CD8-positive, alpha-beta memory T cell (primary cell): Measurements from ENCODE around the gene FHIT. TPM values are rescaled to one million over a fixed set of nuclear protein-coding genes. Genes with fewer than 3 reads are reported as not detected.
A peak's percentile ranks its signal among the peaks of the same experiment; 100 is the strongest.

ENCODE experiments used
- CTCF ChIA-PET: fragments of 350-600 bp; sonication (Branson Sonifier 250); formaldehyde crosslinking; loops from one replicate; lab custom pipeline; 2021; ENCODE audit warnings: antibody characterized with exemption; lab: Charles Lee
- POLR2A ChIA-PET: fragments of 350-600 bp; sonication (Branson Sonifier 250); formaldehyde crosslinking; loops from one replicate; lab custom pipeline; 2021; ENCODE audit warnings: antibody characterized with exemption; lab: Charles Lee
- DNase-seq, 5 donors: peaks; one replicate each; pipeline versions ENCODE4 v3.0.0 to v3.0.0-alpha.2; 2020 to 2022; ENCODE audit warnings: mixed read lengths in 1 of 5
- H3K27ac ChIP-seq: one replicate; pipeline ENCODE4 v1.7.0; 2013; ENCODE audit warnings: low read depth, mild to moderate bottlenecking, low read length, moderate library complexity
- H3K27me3 ChIP-seq: 2 replicates; pipeline ENCODE4 v1.7.0; 2013; ENCODE audit warnings: low read length, mild to moderate bottlenecking; ENCODE audit not compliant: insufficient read depth, poor library complexity, severe bottlenecking
- H3K36me3 ChIP-seq: 2 replicates; pipeline ENCODE4 v1.7.0; 2013; ENCODE audit warnings: mild to moderate bottlenecking, low read length, moderate library complexity; ENCODE audit not compliant: insufficient read depth
- H3K4me1 ChIP-seq: 2 replicates; pipeline ENCODE4 v1.7.0; 2013; ENCODE audit warnings: mild to moderate bottlenecking, low read length, moderate library complexity; ENCODE audit not compliant: insufficient read depth
- H3K4me3 ChIP-seq: 2 replicates; pipeline ENCODE4 v1.7.0; 2013; ENCODE audit warnings: mild to moderate bottlenecking, low read length
- H3K9me3 ChIP-seq: 2 replicates; pipeline ENCODE4 v1.7.0; 2013; ENCODE audit warnings: mild to moderate bottlenecking, low read length
- H3K27ac Mint-ChIP-seq, 8 donors: one replicate each; pipeline ENCODE4 v1.8.0; 2020 to 2021; ENCODE audit warnings: mixed read lengths in 8 of 8, mild to moderate bottlenecking in 6 of 8, inconsistent platforms in 3 of 8, moderate library complexity in 3 of 8
- H3K27me3 Mint-ChIP-seq, 2 donors: one replicate each; pipeline ENCODE4 v1.8.0; 2020 to 2021; ENCODE audit warnings: mixed read lengths in 2 of 2, mild to moderate bottlenecking in 1 of 2, moderate library complexity in 1 of 2
- H3K36me3 Mint-ChIP-seq, 3 donors: one replicate each; pipeline ENCODE4 v1.8.0; 2020 to 2021; ENCODE audit warnings: mixed read lengths in 3 of 3, inconsistent platforms in 1 of 3, mild to moderate bottlenecking in 1 of 3
- H3K4me1 Mint-ChIP-seq, 3 donors: one replicate each; pipeline ENCODE4 v1.8.0; 2020 to 2021; ENCODE audit warnings: mixed read lengths in 3 of 3, inconsistent platforms in 1 of 3, mild to moderate bottlenecking in 1 of 3
- H3K4me3 Mint-ChIP-seq, 7 donors: one replicate each; pipeline ENCODE4 v1.8.0; 2020 to 2021; ENCODE audit warnings: mixed read lengths in 7 of 7, mild to moderate bottlenecking in 6 of 7, moderate library complexity in 4 of 7, inconsistent platforms in 2 of 7
- H3K9me3 Mint-ChIP-seq, 5 donors: one replicate each; pipeline ENCODE4 v1.8.0; 2020 to 2022; ENCODE audit warnings: mixed read lengths in 5 of 5, mild to moderate bottlenecking in 3 of 5, moderate library complexity in 2 of 5, inconsistent platforms in 1 of 5
- polyA plus RNA-seq: library from polyadenylated mRNA; unstranded; fragments of 300-500 nt; fragmentation: Illumina TruSeq; gene quantifications from one replicate; pipeline ENCODE4 v1.2.3, GENCODE V29; 2021
- total RNA-seq, 2 experiments: library from RNA; stranded (reverse); gene quantifications; one replicate each; pipeline ENCODE4 v1.2.3, GENCODE V29; 2021

The FHIT gene
- total and polyA plus RNA-seq, 3 experiments from 2014 or later = 4.1 to 7.4 (median 4.2) TPM

- H3K27ac Mint-ChIP-seq = no peak overlapping the region
- H3K27me3 Mint-ChIP-seq = no peaks in the 10 kb centered on the region
Measured at GRCh38 chr3:60758831-60759230, 492.4 kb downstream of the FHIT start.

DNA sequence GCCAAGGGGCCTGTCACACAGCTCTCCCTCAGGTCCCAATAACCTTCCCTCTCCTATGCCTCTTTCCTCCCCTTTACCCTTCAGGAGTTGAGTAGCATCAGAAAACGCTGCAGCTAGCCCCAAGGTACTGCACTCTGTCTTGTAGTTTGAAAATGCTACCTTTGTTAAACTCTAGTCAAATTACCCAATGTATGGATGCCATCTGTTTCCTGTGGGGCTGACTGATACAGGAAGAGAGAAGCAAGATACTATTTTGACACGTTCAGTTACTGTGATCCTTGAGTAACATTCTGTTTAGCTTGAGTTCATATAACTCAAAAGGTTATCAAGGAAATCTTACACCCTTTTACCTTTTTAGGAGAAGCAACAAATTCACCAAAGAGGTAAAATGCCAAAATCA is 493.1 kb downstream of the FHIT start:
- DNase-seq = no peak
- Mint-ChIP-seq H3K9me3 (peaks cover 0 to 8% (median 0%) of the 10 kb centered on the region in 5 donors), H3K4me1 (no peaks in the 10 kb centered on the region), H3K27me3 (no peaks in the 10 kb centered on the region), H3K27ac (no peak overlapping the region), H3K36me3 (no peaks in the 10 kb centered on the region), H3K4me3 (no peak overlapping the region)
- Histone ChIP-seq H3K27ac (no peak overlapping the region), H3K36me3 (no peaks in the 10 kb centered on the region), H3K4me1 (no peaks in the 10 kb centered on the region), H3K9me3 (no peaks in the 10 kb centered on the region), H3K4me3 (no peak overlapping the region), H3K27me3 (no peaks in the 10 kb centered on the region)
- CTCF ChIA-PET = no interaction called here
- POLR2A ChIA-PET = no interaction called here

More at GRCh38 chr3:60758831-60759230, 492.4 kb downstream of the FHIT start:
- no peaks in the 10 kb centered on the region for H3K36me3 Mint-ChIP-seq
- ChIA-PET CTCF (no interaction called here), POLR2A (no interaction called here)
- no peak overlapping the region for H3K4me3 Mint-ChIP-seq
- no peaks in the 10 kb centered on the region for H3K4me1 Mint-ChIP-seq
- Histone ChIP-seq H3K27ac (no peak overlapping the region), H3K9me3 (no peaks in the 10 kb centered on the region), H3K4me1 (no peaks in the 10 kb centered on the region), H3K27me3 (no peaks in the 10 kb centered on the region), H3K4me3 (no peak overlapping the region), H3K36me3 (no peaks in the 10 kb centered on the region)
- no peak for DNase-seq
- H3K9me3 Mint-ChIP-seq = peaks cover 0 to 8% (median 0%) of the 10 kb centered on the region in 5 donors

GRCh38 chr3:60757724-60758123 is 493.5 kb downstream of the FHIT start:
- CTCF ChIA-PET = no interaction called here

GRCh38 chr3:60756241-60757030 is 494.8 kb downstream of the FHIT start:
- Mint-ChIP-seq H3K4me1 (no peaks in the 10 kb centered on the region), H3K27ac (no peak overlapping the region), H3K4me3 (no peak overlapping the region), H3K36me3 (no peaks in the 10 kb centered on the region), H3K27me3 (no peaks in the 10 kb centered on the region), H3K9me3 (peaks cover 0 to 11% (median under 1%) of the 10 kb centered on the region in 5 donors)
- no peaks in the 10 kb centered on the region for H3K27me3 ChIP-seq
- ChIA-PET POLR2A (no interaction called here), CTCF (no interaction called here)
- H3K4me3 ChIP-seq = no peak overlapping the region
- no peak overlapping the region for H3K27ac ChIP-seq
- H3K36me3 ChIP-seq = no peaks in the 10 kb centered on the region
- DNase-seq = no peak
- no peaks in the 10 kb centered on the region for H3K4me1 ChIP-seq
- H3K9me3 ChIP-seq = no peaks in the 10 kb centered on the region

More at GRCh38 chr3:60757724-60758123, 493.5 kb downstream of the FHIT start:
- Mint-ChIP-seq H3K27me3 (no peaks in the 10 kb centered on the region), H3K27ac (peak overlapping the region in 1 of 8 donors; percentile 91), H3K4me1 (no peaks in the 10 kb centered on the region), H3K9me3 (peaks cover 0 to 8% (median 0%) of the 10 kb centered on the region in 5 donors), H3K4me3 (no peak overlapping the region), H3K36me3 (no peaks in the 10 kb centered on the region)
- H3K9me3 ChIP-seq = no peaks in the 10 kb centered on the region
- no peaks in the 10 kb centered on the region for H3K27me3 ChIP-seq
- POLR2A ChIA-PET = no interaction called here
- no peak overlapping the region for H3K27ac ChIP-seq
- no peaks in the 10 kb centered on the region for H3K4me1 ChIP-seq
- H3K36me3 ChIP-seq = no peaks in the 10 kb centered on the region
- H3K4me3 ChIP-seq = no peak overlapping the region
- DNase-seq = no peak

GRCh38 chr3:60755094-60755493 is 496.2 kb downstream of the FHIT start:
- peaks cover 0 to 14% (median 6%) of the 10 kb centered on the region in 5 donors for H3K9me3 Mint-ChIP-seq
- CTCF ChIA-PET = no interaction called here
- Histone ChIP-seq H3K4me3 (no peak overlapping the region), H3K27ac (no peak overlapping the region), H3K36me3 (no peaks in the 10 kb centered on the region), H3K4me1 (no peaks in the 10 kb centered on the region), H3K9me3 (no peaks in the 10 kb centered on the region), H3K27me3 (no peaks in the 10 kb centered on the region)
- H3K36me3 Mint-ChIP-seq = no peaks in the 10 kb centered on the region
- POLR2A ChIA-PET = no interaction called here
- H3K4me3 Mint-ChIP-seq = no peak overlapping the region
- DNase-seq = no peak
- H3K4me1 Mint-ChIP-seq = no peaks in the 10 kb centered on the region
- H3K27ac Mint-ChIP-seq = no peak overlapping the region
- H3K27me3 Mint-ChIP-seq = no peaks in the 10 kb centered on the region

- Histone ChIP-seq H3K9me3 (no peaks in the 10 kb centered on the region), H3K27ac (no peak overlapping the region), H3K27me3 (no peaks in the 10 kb centered on the region), H3K36me3 (no peaks in the 10 kb centered on the region), H3K4me3 (no peak overlapping the region), H3K4me1 (no peaks in the 10 kb centered on the region)
- ChIA-PET POLR2A (no interaction called here), CTCF (no interaction called here)
- no peaks in the 10 kb centered on the region for H3K27me3 Mint-ChIP-seq
- DNase-seq = no peak
- no peaks in the 10 kb centered on the region for H3K36me3 Mint-ChIP-seq
- no peak overlapping the region for H3K4me3 Mint-ChIP-seq
- H3K27ac Mint-ChIP-seq = no peak overlapping the region
- no peaks in the 10 kb centered on the region for H3K4me1 Mint-ChIP-seq
- peaks cover 0 to 17% (median 9%) of the 10 kb centered on the region in 5 donors for H3K9me3 Mint-ChIP-seq
Measured at GRCh38 chr3:60754617-60755016, 496.6 kb downstream of the FHIT start.

- H3K9me3 Mint-ChIP-seq = peaks cover 0 to 21% (median 9%) of the 10 kb centered on the region in 5 donors
- Histone ChIP-seq H3K4me1 (no peaks in the 10 kb centered on the region), H3K27me3 (no peaks in the 10 kb centered on the region), H3K27ac (no peak overlapping the region), H3K9me3 (no peaks in the 10 kb centered on the region), H3K36me3 (no peaks in the 10 kb centered on the region), H3K4me3 (no peak overlapping the region)
- H3K27me3 Mint-ChIP-seq = no peaks in the 10 kb centered on the region
- H3K36me3 Mint-ChIP-seq = no peaks in the 10 kb centered on the region
- ChIA-PET CTCF (no interaction called here), POLR2A (no interaction called here)
- no peak for DNase-seq
- H3K4me1 Mint-ChIP-seq = no peaks in the 10 kb centered on the region
- H3K27ac Mint-ChIP-seq = no peak overlapping the region
- no peak overlapping the region for H3K4me3 Mint-ChIP-seq
Measured at GRCh38 chr3:60752809-60753208, 498.4 kb downstream of the FHIT start.

- Mint-ChIP-seq H3K4me3 (no peak overlapping the region), H3K36me3 (no peaks in the 10 kb centered on the region), H3K27ac (no peak overlapping the region), H3K9me3 (peaks cover 0 to 26% (median 10%) of the 10 kb centered on the region in 5 donors), H3K27me3 (no peaks in the 10 kb centered on the region), H3K4me1 (no peaks in the 10 kb centered on the region)
- Histone ChIP-seq H3K36me3 (no peaks in the 10 kb centered on the region), H3K27me3 (no peaks in the 10 kb centered on the region), H3K4me3 (no peak overlapping the region), H3K4me1 (no peaks in the 10 kb centered on the region), H3K27ac (no peak overlapping the region), H3K9me3 (no peaks in the 10 kb centered on the region)
- ChIA-PET POLR2A (no interaction called here), CTCF (no interaction called here)
- no peak for DNase-seq
Measured at GRCh38 chr3:60746695-60747416, 504.4 kb downstream of the FHIT start.
